SW480 (cell line): ENCODE data around the gene CAMTA1.
"Not testable (repeated sequence)": the region's sequence is repeated elsewhere in the genome, so short reads cannot be mapped to it uniquely, and the experiment has no call there.

Experiments
- DNase-seq: peaks from one replicate; pipeline ENCODE4 v3.0.0-alpha.2; 2016; ENCODE audit warnings: low spot score

Gene CAMTA1

DNA sequence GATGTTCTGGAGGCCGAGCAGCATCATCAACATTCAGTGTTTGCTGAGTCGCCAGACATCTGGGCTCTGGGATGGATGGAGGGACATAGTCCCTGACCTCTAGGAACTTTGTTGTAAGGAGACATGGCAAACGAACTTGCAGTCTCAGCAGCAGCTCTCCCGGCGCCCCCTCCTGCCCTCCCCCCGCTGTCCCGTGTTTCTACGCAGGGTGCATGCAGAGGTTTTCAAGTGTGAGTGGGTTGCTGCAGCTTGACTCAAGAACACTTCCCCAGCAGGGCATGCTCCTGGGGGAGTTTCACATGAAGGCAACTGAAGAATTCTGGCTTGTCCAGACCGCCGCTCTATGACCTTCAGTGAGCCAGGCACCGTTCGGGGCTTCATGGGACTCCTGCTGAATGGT, 121.9 kb downstream of the CAMTA1 start:
- no peak for DNase-seq

DNA sequence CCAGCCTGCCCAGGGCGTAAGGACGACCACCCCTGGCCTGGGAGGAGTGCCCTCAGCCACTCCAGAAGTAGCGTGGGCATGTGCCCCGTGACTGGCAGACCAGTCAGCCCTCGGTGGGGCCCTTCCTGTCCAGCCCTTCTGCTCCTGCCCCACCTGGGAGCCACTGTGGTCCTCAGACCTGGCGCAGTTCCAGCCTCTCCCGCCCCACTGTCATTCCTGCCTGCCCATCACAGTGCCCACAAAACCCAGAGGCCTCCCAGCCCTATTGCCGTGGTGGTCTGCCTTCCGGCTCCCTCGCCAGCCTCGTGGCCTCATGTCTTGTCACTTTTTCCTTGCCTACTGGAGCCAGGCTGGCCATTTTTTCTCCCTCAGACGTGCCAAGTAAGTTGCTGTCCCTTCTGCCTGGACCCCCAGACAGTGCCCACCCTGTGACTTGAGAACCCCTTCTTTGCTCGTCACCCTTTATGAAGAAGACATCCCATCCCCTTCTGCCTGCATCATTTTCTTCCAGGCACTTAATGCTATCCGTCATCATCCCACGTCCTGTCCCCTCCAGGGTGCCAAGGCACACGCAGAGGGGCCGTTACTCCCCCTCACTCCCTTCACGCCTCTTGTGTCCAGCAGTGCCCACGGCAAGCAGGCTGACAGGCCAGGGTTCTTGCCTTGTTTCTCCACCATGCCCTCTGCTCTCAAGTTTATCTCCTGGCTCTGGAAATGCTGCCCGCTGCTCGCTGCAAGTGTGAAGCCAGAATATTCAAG, 122.6 kb downstream of the CAMTA1 start:
- DNase-seq, result no peak

DNA sequence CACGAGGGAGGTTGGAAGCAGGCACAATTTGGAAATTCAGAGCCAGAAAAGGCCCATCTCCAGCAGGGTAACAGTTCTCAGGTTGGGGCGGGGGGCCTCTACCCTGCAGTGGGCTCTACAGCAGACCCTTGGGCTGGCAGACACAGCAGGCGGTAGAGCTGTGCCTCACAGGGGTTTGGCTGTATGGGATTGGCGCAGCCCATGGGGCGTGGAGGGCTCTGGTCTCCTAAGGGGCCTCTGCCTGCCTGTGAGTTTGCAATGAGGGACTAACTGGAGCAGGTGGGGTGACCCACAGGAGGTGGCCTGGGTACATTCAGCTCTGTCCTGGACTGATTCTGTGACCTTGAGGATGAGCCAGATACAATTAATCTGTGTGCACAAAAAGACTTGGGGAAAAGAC, 124.1 kb downstream of the CAMTA1 start:
- no peak for DNase-seq

DNA sequence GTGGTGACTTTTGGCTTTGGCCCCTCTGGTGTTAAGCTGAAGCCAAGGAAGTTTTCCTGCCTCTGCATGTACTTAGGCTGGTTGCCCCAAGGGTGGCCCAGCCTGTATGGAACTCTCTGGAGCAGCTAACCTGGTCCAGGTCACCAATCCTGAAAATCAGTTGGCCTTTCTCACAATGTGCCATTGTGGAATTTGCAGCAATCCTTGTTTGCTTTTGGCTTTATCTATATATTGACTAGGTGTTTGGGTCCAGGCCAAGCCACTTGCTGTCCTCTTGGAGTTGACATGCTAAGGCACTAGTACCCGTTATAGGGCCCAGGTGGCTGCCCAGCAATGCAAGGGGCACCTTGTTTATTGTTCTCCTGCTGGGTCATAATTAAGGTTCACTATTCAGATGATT, 124.6 kb downstream of the CAMTA1 start:
- no peak for DNase-seq

DNA sequence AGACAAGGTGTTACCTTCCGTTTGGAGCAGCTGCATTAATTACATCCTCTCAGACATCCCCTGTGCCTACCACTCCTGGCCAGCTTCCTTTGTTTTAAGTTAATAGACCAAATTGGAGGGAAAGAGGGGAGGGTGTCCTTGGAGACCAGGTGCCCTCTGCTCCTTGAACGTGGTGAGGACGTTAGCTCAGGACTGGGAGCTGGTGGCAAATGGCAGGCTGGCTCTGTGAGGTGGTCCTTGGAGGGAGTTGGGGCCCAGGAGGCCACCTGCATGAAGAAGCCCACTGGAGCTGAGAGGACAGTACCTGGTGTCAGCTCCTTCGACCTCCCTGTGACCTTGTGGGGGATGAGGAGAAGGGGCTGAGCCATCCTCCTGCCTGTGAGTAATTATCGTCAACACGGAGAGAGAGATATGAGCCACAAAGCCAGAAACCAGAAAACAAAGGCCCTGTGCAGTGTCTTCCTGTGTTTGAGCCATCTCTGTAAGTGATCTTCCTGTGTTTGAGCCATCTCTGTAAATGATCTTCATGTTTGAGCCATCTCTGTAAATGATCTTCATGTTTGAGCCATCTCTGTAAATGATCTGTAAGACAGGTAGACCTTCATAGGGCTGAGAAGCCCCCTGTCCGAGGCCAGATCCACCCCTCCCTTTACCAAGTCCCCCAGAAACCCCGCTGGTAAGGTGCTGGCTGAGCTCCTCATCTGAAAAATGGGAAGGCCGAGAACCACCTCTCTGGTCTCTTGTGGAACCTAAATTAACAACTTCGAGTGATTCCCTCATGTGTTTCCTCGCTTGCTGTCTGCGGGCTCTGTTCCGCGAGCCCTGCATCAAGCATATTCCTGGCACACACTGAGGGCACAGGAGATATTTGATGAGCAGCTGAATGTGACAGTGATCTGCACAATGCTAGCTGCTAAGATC, 126.0 kb downstream of the CAMTA1 start:
- no peak for DNase-seq

DNA sequence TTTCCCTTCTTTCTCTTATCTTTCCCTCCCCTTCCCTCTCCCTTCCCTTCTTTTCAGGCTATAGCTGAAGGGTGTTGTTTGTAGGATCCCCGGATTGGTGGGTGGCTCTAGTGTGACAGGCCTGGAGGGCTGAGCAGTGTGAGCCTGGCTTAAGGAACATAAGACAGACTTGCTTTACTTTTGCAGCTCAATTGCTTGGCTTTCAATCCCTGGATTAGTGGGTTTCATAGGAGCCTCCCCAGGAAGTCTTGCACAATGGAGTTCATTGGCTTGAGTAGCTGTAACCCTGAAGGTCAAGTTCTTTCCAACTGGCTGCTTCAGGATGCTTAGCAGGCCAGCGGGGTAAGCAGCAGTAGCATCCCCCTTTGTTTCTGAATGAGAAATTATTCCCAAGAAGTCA, 126.7 kb downstream of the CAMTA1 start:
- no peak for DNase-seq

DNA sequence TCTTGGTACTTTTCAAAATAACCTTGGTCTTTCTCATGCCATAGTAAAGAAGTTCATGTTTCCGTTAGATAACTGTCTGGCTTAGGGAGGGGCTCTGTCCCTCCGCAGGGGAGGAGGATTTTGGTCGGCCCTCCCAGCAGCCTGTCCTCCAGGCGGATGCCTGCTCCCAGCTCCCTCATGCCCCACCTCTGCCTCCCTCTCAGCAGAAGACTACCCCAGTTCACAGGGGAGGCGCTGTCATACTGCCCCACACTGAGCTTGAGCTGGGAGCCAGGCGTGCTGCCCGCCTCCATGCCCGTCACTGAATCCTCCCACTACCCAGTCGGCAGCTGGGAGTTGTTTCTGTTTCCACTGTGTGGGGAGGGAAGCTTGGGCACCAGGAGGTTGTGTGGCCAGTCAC, 127.3 kb downstream of the CAMTA1 start:
- DNase-seq, result no peak

DNA sequence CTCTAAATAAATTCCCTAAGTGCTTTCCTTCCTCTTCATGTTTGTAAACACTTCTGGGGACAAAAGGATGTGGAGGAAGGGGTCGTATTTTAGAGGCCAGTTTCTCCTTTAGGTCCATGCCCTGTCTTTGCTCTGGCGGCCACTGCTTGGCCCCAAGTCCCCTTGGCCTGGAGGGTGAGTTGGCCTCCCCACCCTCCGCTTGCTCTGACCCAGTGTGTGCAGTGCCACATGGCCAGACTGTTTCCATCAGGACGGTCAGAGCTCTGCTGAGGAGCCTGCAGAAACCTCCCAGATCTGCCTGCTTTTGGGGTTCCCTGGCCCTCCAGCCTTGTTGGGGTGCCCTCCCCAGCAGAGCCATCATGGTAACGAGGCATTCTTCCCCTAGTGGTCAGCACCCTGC, 127.8 kb downstream of the CAMTA1 start:
- no peak for DNase-seq

DNA sequence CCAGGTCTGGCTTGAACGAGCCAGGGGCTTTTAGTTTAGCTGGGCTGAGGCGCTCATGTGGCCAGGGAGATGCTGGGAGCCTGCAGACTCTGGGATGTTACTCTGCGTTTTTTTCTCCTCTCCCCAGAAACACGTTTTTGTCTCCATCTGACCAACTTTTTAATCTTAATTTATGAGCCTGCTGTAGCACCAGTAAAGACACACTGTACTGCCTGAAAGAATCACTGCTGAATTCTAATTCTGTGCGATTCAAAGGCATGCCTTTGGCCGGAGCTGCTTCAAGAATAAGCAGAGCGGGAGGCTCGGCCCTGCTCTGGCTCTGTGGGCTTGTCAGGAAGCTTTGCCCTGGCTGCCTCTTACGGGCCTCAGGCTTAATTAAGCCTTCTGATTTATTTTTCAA, 129.5 kb downstream of the CAMTA1 start:
- no peak for DNase-seq

DNA sequence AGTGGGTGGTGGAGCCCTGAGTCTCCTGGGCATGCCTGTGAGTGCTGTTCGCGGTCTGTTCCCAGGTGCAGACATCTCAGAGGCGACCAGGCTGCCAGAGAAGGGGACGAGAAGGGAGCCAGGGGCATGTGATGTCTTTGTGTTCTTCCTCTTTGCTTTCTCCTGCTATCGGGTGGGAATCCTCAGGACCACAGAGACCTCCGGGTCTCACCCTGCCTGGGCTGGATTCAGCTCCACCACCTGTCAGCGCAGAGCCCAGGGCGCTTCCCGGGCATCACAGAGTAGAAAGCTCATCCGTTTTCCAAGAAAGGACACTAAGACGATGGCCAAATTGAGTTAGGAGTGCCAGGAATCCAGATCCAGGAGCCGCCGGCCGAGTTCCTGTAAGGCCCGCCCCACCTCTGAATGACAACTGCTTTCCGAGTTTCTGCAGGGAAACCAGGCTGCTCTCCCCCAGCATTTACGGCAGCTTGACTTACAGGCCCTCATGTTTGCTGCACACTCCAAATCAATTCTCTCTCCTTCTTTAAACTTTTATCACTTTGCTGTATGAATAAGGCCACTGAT, 130.8 kb downstream of the CAMTA1 start:
- DNase-seq, result no peak

DNA sequence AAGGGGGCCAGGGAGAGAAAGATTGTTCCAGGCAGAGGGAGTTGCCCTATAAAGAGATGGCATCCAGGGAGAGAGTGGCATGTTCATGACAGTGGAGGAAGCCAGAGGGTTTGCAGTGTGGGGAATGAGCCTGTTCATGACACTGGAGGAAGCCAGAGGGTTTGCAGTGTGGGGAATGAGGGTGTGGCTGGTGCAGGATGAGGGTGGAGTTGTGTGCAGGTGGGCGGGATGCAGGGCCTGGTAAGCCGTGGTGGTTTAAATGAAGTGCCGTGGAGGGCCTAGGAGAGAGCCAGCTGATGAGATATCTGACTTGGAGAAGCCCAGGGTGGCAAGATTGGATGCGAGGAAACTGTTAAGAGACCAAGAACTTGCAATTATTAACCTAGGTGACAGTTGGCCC, 131.8 kb downstream of the CAMTA1 start:
- peak; percentile 36 for DNase-seq

DNA sequence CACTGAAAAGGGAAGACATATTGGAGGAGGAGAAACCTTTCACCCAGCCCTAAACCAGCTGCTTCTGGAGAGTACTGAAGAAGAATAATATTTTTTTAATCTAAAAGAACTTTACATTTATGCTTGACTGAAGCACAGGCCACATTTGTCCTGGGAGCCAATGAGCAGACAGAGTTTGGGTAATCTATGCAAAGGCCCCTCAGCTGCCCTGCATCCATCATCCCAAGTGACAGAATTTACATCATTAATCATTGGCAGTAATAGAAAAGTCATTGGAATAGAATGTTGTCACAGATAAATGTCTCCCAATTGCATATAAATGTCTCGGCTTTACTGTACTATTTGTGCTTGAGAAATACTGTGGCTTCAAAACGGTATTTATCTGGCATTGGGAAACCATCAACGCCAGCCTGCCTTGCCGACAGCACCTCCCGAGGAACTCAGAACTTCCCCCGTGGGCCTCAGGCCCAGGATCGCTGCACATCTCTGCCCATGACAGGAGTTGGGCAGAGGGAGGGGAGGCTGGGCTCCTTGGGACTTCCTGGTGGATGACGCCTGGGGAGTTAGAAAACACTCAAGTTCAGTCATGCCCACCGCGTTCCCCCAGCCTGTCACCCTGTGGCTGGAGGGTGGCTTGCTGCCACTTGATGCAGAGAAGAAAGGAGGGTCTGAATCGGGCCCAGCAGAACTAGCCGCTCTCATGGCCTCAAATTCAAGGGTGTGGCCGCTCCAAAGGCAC, 133.1 kb downstream of the CAMTA1 start:
- DNase-seq, result no peak

DNA sequence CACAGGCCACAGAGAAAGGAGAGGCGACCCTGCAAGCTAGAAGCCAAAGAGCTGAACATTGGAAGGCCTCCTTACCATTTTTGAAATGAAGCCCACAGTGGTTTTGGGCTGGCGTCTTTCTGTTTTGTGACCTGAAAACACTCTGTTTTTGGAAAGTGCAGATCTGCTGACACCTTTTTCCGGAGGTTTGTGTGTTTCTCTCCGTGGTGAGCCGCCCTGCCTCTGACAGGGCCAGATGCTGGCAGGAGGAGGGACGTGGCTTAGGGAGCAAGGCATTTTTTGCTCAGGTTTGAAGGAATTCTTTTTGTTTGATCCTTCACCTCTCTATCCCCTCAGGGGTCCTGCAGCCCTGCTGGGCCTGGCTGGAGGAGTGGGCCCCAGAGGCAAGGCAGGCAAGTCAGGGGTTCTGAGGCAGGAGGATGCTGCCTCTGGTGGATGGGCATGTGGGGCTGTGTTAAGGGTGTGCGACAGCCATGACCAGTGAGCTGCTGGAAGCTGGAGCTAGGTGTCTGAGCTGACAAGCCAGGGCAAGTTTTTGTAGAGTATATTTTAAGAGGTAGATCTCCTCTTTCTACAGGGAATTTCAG, 133.8 kb downstream of the CAMTA1 start:
- DNase-seq, result no peak

DNA sequence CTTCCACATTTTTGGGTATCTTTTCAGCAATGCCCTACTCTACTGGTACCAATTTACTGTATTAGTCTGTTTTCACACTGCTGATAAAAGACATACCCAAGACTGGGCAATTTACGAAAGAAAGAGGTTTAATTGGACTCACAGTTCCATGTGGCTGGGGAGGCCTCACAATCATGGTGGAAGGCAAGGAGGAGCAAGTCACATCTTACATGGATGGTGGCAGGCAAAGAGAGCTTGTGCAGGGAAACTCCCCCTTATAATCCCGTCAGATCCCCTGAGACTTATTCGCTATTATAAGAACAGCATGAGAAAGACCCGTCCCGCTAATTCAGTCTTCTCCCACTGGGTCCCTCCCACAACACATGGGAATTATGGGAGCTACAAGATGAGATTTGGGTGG, 136.3 kb downstream of the CAMTA1 start:
- DNase-seq, result not testable (repeated sequence)

DNA sequence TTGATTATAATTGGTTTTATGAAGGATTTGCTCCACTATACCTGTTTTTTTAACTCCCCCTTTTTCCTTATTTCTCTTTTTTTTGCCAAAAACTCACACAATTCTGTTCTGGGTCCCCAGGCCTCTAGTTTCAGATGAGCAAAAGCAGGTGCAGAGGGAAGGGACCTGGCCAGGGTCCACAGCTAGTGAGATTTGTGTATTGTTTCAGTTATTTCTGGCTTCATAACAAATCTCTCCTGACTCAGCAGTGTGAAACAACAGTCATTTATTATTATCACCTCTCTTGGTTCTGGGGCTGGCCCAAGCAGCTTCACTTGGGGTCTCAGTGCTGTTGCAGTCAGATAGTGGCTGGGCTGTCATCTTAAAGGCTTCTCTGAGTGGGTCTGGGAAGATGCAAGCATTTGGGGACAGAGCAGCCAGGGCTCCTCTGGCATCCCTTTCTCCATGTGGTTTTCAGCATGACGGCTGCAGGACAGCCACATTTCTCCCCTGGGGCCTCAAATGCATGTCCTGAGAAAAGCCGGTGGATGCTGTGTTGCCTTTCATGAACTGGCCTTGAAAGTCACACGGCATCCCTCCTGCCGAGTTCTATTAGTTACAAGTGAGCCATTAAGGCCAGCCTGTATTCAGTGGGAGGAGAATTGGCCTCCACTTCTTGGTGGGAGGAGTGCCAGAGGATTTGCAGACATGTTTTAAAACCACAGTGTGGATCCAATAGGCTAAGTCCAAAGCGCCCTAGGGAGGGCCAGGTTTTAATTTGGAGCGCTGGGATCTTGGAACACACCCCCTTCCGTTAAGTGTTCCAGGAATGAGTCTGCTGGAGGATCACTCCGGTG, 137.1 kb downstream of the CAMTA1 start:
- no peak for DNase-seq

DNA sequence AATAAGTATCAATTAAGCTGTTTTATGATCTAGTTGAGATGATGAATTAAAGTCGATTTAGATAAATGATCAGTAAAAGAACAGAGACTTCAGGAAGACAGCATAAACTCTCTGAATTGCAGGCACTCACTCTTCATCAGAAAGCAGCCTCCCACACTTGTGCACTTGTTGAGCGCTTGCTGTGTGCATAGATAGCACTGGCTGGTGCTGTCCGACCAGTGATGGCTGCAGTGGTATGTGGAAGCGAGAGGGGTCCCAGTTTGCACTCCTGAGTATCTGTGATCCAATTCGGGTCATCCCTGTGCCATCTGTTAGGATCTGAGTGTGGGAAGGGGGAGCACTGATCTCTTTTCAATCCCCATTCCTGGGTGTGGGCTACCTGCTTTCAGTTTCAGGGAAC, 137.8 kb downstream of the CAMTA1 start:
- no peak for DNase-seq

DNA sequence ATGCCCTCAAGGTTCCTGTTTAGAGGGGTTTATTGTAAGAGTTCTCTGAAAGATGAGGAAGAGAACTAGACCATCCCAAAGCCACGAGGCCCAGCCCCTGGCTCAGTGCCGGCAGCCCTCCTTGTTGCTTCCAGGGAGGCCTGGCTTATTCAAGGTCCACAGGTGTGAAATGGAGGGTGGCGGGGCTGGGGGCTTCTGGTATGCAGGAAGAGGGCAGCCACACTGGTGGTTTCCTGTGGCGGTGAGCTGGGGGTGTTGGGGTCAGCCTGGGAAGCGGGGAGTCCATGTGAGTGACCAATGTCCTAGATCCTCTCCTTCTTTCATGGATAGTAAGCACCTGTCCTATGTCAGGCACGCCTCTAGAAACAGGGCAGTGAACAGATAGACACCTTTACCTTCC, 138.2 kb downstream of the CAMTA1 start:
- no peak for DNase-seq

DNA sequence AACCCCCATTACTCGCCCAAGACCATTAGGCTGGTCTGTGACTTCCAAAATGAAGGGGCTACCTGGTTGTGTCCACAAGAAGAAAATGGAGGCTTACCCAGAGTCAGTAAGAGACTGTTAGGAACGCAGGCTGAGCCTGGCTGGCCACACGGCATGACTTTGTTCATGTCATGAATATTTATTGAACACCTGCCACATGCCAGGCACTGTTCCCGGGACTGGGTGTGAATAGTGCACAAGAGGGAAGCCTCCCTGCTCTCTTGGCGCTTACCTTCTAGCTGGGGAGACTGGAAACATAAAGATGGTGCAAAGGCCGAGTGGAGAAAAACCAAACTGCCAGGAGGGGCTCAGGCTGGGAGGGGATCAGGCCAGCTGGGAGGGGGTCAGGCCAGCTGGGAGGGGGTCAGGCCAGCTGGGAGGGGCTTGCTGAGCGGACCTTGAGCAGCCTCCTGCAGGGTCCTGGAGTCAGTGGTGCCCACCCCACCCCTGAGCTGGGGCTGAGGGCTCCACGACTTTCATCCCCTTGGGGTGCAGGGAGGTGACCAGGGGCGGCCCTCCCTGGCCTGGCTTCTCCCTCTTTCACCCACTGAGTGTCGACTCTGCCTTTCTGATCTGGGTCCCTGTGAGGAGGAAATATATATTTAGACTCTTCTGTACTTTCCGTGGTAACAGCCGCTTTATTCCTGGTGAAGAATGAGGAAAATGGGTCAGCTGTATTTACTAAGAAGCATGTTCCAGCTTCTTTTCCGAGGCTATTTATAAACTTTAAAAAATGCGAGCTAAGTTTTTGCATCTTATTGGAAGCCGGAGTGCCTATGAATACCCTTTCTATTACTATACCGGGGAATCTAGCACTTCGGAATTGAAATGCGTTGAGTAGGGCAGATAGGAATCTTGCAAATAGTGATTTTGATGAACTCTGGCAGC, 139.0 kb downstream of the CAMTA1 start:
- no peak for DNase-seq

DNA sequence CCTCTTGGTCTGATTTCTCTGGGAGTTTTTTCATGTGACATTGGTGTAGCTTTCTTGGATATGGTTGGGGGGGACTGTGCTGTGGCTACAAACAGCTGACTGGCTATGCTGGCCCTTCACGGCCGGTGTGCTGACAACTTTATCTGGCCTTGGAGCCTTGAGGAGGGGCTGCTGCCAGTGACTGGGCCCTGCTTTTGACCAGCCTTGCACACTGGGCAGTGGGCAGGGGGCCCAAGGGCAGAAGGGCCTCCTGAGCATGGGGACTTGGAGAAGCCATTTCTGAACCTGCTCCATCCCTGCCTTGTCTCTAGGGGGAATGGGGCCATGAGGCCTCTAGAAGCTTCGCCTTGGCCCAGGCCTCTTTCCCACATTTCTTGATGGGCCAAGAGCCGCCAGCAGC, 139.6 kb downstream of the CAMTA1 start:
- DNase-seq, result no peak

DNA sequence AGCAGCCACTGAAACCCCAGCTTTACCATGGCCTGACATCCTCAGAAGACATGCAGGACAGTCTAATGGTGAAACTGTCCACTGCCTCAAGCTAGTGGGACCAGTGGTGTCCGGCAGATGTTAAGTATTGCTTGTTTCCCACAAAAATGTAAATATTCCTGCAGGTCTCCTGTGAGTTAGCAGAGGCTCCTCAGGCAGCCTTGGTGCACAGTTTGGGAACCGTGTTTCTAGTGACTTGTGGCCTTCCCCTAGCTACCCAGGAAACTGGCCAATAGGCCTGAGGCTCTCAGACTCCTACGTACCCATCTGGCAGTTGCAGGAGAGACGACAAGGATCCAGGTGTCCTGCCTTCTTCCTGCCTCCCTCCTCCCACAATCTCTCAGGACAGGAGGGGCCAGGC, 142.4 kb downstream of the CAMTA1 start:
- DNase-seq, result no peak
